CD4-positive, alpha-beta T cell treated with Interleukin-17A for 4 hours (primary cell): ENCODE results near the gene HHIPL1.

Experiments used
- DNase-seq: peaks from one replicate; pipeline ENCODE4 v3.0.0-alpha.2; 2020; ENCODE audit warnings: mixed read lengths

The HHIPL1 gene

DNA sequence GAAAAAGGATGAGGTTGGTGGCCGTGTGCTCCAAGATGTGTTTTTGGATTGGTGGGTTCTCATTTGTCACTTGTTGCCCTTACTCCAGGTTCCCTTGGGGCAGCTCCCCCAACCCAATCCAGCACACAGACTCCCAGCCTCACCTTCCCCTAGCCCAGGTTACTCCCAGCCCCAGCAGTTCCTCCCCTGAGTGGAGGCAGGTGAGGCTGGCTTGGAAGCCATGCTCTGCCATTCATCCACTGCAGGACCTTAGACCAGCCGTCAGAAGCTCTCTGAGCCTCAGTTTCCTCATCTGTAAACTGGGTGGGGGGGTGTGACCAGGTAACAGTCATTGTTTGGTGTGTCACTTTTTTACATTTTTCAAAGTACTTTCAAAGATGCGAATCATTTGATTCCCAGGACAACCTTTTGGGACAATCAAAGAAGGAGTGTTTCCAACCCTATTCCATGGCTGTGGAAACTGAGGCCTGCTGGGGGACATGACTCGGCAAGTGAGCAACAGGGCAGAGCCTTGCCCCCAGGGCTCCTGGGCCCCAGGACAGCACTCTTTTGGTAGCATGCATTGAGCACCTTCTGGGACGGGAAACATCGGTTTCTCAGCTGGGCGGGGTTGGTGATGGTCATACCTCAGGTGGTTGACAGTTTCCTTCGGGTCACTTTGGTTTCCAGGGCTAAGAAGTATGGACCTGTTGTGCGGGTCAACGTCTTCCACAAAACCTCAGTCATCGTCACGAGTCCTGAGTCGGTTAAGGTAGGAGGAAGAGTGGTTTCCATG lies 46.4 kb downstream of the HHIPL1 start:
- no peak for DNase-seq

DNA sequence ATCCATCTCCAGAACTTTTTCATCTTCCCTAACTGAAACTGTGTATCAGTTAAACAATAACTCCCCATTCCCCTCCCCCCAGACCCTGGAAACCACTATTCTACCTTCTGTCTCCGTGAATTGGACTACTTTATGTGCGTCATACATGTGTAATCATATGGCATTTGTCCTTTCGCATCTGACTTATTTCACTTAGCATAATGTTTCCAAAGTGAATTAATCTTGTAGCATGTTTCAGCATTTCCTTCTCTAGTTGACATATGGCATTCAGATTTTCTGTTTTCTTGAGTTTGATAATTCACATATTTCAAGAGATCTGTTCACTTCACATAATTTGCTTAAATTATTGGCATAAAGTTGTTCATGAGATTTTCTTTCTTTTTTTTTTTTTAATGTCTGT lies 49.0 kb downstream of the HHIPL1 start:
- DNase-seq = no peak

DNA sequence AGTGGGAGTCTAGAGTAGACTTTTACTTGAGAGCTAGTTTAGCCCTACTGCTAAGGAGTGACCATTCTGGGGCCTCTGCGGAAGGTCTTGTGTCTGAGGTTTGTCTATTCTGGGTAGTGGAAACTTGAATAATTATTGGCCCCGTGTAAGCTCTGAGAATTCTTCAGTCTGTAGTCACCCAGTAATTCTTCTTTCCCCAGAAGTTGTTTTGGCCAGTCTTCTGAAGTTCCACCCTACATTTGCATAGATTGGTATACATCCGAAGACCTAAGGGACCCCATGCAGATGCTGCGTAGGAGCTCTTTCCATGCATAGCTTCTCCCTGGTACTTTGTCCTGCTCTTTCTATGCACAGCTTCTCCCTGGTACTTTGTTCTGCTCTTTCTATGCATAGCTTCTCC lies 52.0 kb downstream of the HHIPL1 start:
- DNase-seq = no peak

DNA sequence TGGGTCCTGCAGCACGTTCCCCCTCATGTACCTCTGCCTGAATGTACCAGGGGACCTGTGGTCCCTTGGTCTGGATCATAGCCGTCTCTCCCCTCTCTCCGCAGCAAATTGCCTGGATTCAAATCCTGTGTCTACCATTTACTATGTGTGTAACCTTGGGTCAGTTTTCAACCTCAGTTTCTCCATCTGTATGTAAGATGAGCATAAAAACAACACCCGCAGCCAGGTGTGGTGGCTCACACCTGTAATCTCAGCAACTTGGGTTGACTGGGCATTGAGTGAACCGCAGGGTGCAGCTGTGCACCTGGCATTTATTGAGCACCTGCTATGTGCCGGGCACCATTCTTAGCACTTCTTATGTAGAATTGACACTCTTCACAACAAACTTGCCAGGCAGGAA lies 53.3 kb downstream of the HHIPL1 start:
- DNase-seq = no peak

DNA sequence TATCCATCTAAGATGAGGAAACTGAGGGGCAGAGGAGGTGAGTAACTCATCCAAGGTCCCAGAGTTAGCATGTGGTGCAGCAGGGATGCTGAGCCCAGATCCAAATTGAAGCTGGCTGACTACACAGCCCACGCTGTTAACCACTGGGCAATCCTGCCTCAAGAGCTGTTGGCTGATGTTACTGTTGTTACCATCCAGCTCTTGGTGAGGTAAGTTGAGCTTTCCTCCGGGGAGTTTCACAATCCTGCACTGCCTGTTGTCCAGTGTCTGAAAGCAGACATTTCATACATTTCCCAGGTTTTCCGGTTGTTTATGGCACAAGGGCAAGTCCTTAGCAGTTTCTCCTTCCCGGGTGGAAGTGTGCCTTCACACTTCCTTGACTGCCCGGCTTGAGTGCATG lies 53.7 kb downstream of the HHIPL1 start:
- DNase-seq = no peak

DNA sequence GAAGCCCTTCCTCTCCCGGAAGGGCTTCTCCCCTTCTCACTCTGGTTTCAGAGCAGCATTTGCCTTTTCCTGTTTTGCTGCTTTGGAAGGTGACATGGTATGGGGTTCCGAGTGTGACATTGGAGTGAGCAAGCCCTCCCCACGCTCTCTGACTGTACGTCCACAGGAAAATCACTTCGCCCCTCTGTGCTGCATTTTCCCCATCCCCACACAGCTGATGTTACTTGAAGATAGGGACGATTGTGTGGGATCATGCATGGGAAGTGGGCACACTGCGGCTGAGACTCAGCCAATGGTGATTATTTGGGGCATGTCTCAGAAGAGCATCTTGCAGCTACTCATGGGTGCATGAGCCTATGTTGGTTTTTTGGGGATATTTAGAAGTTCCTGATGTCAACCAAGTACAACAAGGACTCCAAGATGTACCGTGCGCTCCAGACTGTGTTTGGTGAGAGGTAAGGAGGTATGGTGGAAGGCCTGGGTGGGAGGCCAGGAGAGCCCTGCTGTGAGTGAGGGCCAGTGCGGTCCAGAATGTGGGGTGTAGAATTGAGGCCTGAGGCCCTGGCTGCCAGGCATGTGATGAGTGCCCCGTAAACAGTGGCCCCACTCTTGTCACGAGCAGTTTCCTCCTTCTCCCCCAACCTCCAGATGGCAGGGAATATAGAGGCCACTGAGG lies 54.3 kb downstream of the HHIPL1 start:
- DNase-seq = no peak

DNA sequence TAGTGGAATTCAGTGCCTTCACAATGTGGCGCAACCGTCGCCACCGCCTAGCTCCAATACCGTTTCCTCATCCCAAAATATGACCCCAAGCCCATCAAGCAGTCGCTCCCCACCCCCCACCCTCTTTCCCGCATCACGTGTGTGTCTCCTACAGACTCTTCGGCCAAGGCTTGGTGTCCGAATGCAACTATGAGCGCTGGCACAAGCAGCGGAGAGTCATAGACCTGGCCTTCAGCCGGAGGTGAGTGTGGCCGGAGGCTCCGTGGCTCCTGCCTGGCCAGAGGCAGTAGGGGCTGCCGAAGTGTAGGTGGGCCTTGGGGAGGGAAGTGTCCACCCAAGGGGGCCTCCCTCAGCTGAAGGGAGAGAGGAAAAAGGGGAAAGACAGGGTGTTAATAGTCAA lies 54.9 kb downstream of the HHIPL1 start:
- DNase-seq = no peak

DNA sequence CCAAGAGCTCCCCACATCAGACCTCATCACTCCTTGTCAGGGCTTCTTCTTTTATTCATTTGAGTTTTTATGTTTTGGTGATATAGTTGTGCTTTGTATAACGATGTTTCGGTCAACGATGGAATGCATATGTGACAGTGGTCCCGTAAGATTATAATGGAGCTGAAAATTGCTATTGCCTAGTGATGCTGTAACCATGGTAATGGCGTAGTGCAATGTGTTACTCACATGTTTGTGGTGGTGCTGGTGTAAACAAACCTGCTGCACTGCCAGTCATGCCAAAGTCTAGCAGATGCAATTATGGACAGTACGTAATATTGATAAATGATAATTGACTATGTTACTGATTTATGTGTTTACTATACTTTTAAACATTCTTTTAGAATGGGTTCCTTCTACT lies 55.5 kb downstream of the HHIPL1 start:
- no peak for DNase-seq

DNA sequence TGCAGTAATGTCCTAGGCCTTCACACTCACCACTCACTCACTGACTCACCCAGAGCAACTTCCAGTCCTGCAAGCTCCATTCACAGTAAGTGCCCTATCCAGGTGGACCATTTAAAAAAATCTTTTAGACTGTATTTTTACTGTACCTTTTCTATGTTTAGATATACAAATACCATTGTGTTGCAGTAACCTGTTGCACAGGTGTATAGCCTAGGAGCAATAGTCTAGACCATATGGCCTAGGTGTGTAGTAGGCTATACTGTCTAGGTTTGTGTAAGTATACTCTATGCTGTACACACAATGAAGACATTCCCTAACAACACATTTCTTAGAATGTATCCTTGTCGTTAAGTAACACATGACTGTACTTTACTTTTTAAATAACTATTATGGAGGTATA lies 56.3 kb downstream of the HHIPL1 start:
- DNase-seq = no peak

DNA sequence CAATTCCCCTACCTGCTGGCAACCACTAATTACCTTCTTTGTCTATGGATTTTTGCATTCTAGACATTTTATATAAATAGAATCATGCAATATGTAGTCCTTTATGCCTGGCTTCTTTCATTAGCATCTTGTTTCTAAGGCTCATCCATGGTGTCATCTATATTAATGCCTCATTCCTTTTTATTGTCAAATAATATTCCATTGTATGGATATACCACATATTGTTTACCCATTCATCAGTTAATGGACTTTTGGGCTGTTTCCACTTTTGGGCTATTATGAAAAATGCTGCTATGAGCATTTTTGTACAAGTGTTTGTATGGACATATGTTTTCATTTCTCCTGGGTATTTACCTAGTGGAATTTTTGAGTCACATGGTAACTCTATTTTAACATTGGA lies 57.2 kb downstream of the HHIPL1 start:
- DNase-seq = no peak

DNA sequence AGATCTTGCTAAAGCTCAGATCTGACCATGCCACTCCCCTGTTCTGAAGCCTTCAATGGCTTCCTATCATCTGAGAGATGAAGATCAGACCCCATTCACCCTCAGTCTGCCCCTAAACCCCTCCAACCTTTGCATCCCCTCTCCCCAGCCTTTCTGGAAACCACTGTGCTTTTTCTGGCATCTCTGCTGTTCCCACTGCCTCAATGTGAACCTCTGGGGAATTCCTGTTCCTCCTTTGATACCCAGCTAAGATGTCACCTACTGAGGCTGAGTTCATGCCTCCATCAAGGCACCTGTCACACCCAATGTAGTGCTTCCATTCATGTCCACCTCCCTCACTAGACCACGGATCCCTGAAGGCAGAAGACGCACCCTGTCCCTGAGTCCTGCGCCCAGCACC lies 58.5 kb downstream of the HHIPL1 start:
- DNase-seq = no peak

DNA sequence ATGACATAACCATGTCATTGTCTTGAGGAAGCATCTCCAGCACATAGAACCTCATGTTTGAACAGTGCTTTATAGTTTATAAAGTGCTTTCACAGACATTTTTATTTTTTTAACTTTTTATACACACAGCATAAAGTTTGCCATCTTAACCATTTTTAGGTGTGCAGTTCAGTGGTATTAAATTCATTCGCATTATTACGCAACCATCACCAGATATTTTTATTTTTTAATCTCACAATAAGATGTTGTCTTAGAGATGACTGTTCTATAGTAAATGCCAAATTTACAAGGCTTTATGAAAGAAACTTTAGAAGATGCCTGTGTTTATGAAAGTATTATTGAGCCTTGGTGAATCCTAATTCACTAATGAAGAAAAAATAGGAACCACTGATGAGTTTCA lies 59.1 kb downstream of the HHIPL1 start:
- no peak for DNase-seq

DNA sequence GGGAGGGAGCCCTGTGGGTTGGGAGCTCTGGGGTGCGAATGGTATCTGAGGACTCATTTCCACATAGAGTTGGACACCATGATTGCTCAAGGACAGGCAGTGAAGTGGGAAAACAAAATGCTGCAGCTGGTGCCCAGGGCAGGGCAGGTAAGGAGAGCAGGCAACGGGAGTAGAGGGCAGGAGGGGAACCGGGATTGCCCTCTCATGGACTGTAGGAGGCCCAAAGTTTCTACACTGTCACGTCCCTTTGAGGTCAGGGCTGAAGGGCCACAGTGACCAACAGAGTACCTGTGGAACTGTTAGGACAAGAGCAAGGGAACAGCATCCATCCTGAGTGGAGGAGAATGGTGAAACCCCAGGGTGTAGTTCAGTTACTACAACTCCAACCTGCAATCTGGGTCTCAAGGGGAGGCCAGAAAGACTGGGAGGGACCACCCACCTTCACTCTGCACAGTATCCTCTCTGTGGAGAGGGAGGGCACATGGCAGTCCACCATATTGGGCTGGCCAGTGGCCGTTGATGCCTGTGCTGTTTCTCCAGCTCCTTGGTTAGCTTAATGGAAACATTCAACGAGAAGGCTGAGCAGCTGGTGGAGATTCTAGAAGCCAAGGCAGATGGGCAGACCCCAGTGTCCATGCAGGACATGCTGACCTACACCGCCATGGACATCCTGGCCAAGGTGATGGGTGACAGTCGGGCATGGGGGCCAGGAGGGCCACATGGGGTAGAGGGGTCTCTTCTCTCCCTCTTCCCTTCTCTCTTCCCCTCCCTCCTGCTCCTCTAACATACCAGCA lies 61.4 kb downstream of the HHIPL1 start:
- no peak for DNase-seq

DNA sequence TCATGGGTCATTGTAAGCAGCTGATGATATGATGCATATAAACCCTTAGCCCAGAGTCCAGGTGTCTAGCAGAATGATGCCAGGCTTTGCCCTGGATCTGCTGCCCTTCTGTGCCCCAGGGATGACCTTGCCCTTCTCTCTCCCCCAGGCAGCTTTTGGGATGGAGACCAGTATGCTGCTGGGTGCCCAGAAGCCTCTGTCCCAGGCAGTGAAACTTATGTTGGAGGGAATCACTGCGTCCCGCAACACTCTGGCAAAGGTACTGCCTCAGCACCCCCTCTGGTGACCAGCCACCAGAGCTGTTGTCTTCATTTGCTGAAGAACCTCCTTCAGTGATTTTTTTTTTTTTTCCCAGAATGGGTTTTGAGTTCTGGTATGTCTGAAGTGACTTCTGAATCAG lies 62.5 kb downstream of the HHIPL1 start:
- no peak for DNase-seq

DNA sequence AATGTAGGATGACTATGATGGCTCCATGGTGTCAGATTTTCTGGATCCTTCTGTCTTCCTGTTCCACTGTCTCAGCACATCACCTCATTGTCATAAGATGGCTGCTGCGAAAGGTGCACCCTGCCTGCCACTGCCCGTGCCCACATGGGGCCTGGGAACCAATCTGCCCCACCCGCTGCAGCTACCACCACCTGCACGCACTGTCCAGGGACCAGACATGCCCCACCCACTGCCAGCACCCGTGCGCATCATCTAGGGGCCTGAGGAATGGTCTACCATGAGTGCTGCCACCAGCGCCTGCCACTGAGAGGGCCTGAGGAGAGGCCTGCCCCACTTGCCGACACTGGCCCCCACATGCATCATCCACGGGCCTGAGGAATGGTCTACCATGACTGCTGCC lies 63.0 kb downstream of the HHIPL1 start:
- no peak for DNase-seq

DNA sequence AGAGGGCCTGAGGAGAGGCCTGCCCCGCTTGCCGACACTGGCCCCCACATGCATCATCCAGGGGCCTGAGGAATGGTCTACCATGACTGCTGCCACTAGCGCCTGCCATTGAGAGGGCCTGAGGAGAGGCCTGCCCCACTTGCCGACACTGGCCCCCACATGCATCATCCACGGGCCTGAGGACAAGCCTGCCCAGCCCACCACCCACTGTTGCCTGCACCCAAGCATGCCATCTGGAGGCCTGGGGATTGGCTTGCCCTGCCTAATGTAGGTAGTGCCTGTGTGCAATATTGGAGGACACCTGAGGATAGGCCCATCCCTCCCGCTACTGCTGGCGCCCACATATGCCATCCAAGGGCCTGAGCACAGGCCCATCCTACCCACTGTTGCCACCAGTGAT lies 63.5 kb downstream of the HHIPL1 start:
- DNase-seq = no peak

DNA sequence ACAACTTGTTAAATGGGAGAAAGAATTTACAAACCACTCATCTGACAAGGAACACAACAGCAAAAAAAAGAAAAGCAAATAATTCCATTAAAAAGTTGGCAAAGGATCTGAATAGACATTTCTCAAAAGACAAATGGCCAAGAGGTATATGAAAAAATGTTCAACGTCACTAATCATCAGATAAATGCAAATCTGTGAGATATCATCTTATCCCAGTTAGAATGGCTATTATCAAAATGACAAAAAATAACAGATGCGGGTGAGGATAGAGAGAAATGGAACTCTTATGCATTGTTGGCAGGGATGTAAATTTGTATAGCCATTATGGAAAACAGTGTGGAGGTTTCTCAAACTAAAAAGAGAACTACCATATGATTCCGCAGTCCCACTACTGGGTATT lies 69.0 kb downstream of the HHIPL1 start:
- DNase-seq = no peak

DNA sequence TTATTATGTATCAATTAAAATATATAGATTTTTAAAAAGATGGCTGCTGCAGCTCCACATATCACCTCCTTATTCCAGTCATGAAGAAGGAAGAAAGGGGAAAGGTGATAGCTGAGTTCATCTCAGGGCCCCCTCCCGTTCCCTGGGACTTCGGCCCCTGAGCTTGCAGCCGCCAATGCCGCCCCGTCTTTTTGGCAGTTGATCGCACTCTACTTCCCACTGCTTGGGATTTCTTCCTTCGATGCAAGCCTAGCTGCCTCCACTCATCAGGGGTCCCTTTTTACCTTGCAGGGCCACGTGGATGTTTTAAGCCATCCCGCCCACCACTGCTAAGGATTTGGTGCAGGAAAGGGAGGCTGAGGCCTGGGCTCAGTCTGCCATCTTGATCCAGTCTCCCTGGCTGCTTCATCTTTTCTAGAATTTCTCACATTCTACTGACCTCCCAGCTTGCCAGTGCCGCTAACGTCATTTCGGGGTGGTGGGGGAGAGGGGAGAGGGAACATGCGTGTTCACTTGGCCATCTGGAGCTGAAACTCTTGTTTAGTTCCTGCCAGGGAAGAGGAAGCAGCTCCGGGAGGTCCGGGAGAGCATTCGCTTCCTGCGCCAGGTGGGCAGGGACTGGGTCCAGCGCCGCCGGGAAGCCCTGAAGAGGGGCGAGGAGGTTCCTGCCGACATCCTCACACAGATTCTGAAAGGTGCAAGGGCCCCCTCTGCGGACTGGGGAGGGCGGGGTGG lies 70.5 kb downstream of the HHIPL1 start:
- DNase-seq = no peak

DNA sequence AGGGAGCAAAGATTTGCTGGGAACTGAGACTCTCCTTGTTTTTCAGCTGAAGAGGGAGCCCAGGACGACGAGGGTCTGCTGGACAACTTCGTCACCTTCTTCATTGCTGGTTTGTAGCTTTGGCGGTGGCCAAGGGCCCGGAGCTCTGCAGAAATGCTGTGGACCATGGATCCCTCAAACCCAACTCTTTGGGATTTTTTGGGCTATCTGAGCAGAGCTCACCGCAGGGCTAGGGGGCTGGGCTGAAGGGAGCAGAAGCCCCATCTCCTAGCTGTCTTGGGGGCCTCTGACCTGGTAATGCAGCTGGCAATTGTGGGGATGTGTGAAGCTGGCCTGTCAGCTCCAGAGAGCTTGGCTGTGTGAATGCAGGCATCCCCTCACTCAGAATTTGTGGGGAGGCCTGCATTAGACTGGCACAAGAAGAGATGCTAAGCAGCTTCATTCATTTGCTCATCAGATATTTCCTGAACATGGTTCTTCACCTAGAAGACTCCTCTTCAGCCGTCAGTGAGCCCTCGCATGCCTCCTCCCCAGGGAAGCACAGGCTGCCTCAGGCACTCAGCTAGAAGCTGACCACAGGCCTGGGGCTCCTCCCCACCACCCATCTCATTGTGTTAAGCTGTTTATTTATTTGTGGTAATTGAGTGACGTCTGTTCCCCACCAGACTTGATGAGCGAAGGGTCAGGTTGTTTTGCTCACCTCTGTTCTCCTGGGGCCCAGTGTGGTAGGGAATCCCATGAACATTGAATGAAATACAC lies 71.3 kb downstream of the HHIPL1 start:
- no peak for DNase-seq

DNA sequence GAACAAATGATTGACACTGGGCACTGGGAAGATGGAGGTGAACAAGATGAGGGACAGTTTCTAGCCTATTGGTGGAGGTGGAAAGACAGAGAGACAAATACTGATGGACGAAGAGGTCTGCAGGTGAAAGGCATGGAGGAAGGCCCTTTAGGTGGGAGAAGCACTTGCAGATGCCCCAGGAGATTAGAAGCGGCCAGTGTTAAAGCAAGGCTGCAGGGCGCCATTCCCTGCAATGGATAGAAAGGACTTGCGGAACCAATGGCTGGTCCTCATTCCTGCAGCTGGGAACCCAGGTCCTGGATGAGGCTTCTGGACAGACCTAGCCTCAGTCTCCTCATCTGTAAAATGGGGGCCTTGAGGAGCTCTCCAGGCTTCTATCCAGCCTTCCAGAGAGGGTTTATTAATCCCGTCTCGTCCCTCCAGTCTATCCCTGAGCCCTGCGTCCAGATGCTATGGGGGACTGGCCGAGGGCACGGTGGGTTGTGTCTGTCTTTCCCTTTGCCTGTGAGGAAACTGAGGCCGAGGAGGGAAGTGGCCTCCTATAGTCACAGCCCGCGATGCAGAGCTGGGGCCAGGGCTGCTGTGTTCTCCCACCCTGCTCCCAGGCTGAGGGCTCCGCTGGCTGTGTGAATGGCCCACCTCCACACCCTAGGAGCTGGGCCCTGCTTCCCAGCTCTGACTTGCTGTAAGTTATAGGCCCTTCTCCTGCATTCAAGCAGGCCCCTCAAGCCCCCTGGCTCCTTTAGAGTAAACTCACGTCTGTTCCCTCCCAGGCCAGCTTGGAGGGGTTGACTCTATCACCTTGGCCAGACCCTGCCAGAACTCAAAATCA lies 72.1 kb downstream of the HHIPL1 start:
- DNase-seq = no peak

DNA sequence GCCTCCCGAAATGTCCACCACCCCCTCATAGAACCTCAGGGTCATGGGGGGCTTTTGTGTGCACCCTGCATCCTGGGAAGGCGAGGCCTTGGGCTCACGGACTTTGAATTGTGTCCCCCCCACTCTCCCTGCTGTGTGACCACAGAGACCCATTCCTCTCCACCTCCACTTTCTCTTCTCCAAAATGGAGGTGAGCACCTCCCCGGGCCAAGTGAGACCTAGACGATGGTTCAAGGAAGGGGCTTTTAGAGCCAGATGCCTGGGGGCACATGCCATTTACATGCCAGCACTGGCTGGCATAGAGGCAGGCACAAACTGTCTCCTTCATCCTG lies 72.7 kb downstream of the HHIPL1 start:
- DNase-seq = no peak
